Adrenal gland (tissue), 12 donors: ENCODE data around the gene CELSR3. TPM values are rescaled to one million over a fixed set of nuclear protein-coding genes. Genes with fewer than 3 reads are reported as not detected.

Source experiments
- DNase-seq, 7 donors: peaks; one replicate each; pipeline ENCODE4 v3.0.0-alpha.2; 2019 to 2020
- H3K27ac ChIP-seq, 5 donors: fragments of 200-600 bp; sonication (generic) in 4 of 5; 1 replicate in 3 of 5; 2 replicates in 2 of 5; pipeline versions ENCODE4 v1.5.1 to v1.8.0; 2016 to 2020; ENCODE audit warnings: mild to moderate bottlenecking in 1 of 5
- H3K27me3 ChIP-seq: fragments of 200-600 bp; 2 replicates; pipeline ENCODE4 v1.8.0; 2021
- H3K36me3 ChIP-seq, 2 donors: fragments of 200-600 bp; replicated peaks in 1 of 2; 1 replicate in 1 of 2; 2 replicates in 1 of 2; pipeline versions ENCODE4 v1.5.1 to v1.8.0; 2018 to 2022
- H3K4me1 ChIP-seq, 2 donors: fragments of 200-600 bp; replicated peaks in 1 of 2; 1 replicate in 1 of 2; 2 replicates in 1 of 2; pipeline versions ENCODE4 v1.5.1 to v1.8.0; 2018 to 2021
- H3K4me3 ChIP-seq, 4 donors: fragments of 200-600 bp; sonication (generic) in 3 of 4; one replicate each; pipeline ENCODE4 v1.5.1; 2016 to 2018
- H3K9me3 ChIP-seq, 3 donors: fragments of 200-600 bp; sonication (generic) in 1 of 3; replicated peaks in 1 of 3; 1 replicate in 2 of 3; 2 replicates in 1 of 3; pipeline versions ENCODE4 v1.5.1 to v1.8.0; 2016 to 2021
- POLR2A ChIP-seq, 2 donors: fragments of 450-650 bp; IDR thresholded peaks; one replicate each; pipeline ENCODE4 v1.6.1; 2017; ENCODE audit warnings: antibody characterized with exemption in 2 of 2, mild to moderate bottlenecking in 2 of 2, moderate library complexity in 1 of 2
- WGBS, 4 donors: extraction: QIAGEN DNeasy Blood & Tissue Kit in 2 of 4; methylation state at CpG; one replicate each; pipeline versions ENCODE4 v1.1.5 to v1.1.7; 2013 to 2017; 5-methylcytosine and 5-hydroxymethylcytosine counted together
- intact Hi-C, 2 donors: fragments of 100-400 bp; cut with DNase I; formaldehyde crosslinking; loops; one replicate each; pipeline versions ENCODE4 v1.14.1 to v1.15.0; 2022 to 2023
- polyA plus RNA-seq, 3 donors: library from polyadenylated mRNA; stranded (reverse); fragments of 200-250 nt in 2 of 3; fragments of 350-450 nt in 1 of 3; fragmentation: Illumina TruSeq in 1 of 3; extraction: RNeasy Lipid Tissue Mini Kit (QIAGEN cat#74804) in 1 of 3; gene quantifications; one replicate each; pipeline ENCODE4 v1.2.3, GENCODE V29; 2013 to 2014
- total RNA-seq, 9 donors: library from RNA; depleted of rRNA in 4 of 9; stranded (reverse); fragments of >200 nt in 4 of 9; fragments of 120-200 nt in 1 of 9; fragmentation: NEBNext Ultra II Directional in 1 of 9; extraction: Animal tissue kit (Norgen Biotek cat#: 25700) in 1 of 9; gene quantifications; one replicate each; pipeline versions ENCODE4 v1.1.0 to v1.2.4, GENCODE V29; 2013 to 2023
- TF ChIP-seq, protein P1 (sequence below), 6 experiments: fragments of 450-650 bp in 4 of 6; fragments of 200-600 bp in 2 of 6; sonication (generic) in 1 of 6; IDR thresholded peaks; 1 replicate in 5 of 6; 2 replicates in 1 of 6; pipeline versions ENCODE4 v1.5.1 to v1.8.0; 2016 to 2021; ENCODE audit warnings: antibody characterized with exemption in 6 of 6, mild to moderate bottlenecking in 2 of 6, moderate library complexity in 1 of 6
- donor health status: healthy with polysubstance abuse.
- donor health status: Bipolar disorder and iron deficiency.
- donor health status: DM: yes; HTN: yes; CAD: no.
- donor health status: DM: no; HTN: no; CAD: no.
- donor health status: DM: no; HTN: no; CAD: no.
- donor health status: DM: yes; HTN: yes; CAD: no.

CELSR3 gene
- total and polyA plus RNA-seq, 12 donors = 0.78 to 23.5 (median 1.9) TPM

DNA sequence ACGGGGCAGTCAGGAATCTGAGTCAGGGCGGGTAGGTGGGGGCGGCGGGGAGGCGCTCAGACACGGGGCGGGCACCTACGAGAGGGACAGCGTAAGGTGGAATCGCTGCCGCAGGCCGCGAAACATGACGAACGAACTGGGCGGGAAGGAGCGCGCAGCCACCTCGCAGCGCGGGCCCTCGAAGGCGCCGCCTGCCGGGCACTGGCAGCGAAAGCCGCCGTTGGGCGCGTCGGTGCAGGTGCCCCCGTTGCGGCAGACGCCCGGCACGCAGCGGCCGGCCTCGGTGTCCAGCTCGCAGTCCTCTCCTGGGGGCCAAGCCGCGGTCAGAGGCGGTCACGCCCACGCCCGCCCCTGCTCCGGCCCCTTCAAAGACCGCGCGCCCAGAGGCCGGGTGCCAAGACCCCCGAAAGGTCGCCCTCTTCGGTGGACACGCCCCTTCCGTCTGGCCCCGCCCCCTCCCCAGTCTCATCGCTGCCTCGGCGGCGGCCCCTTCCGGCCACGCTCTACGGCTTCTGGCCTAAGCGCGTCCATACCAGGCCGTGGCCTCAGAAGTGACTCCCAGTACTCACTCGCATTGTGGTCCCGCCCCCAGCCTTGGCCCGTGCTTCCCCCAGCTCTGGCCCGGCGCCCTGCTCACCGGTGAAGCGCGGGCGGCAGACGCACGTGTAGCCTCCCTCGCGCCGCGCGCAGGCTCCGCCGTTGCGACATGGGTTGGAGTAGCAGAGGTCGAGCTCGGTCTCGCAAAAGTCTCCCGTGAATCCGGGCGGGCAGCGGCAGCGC is 6.4 kb downstream of the CELSR3 start:
- peak in 1 of 2 donors; percentile 11 for TF ChIP-seq POLR2A (IDR thresholded peaks at IDR 0.05)
- TF ChIP-seq, protein P1, sequence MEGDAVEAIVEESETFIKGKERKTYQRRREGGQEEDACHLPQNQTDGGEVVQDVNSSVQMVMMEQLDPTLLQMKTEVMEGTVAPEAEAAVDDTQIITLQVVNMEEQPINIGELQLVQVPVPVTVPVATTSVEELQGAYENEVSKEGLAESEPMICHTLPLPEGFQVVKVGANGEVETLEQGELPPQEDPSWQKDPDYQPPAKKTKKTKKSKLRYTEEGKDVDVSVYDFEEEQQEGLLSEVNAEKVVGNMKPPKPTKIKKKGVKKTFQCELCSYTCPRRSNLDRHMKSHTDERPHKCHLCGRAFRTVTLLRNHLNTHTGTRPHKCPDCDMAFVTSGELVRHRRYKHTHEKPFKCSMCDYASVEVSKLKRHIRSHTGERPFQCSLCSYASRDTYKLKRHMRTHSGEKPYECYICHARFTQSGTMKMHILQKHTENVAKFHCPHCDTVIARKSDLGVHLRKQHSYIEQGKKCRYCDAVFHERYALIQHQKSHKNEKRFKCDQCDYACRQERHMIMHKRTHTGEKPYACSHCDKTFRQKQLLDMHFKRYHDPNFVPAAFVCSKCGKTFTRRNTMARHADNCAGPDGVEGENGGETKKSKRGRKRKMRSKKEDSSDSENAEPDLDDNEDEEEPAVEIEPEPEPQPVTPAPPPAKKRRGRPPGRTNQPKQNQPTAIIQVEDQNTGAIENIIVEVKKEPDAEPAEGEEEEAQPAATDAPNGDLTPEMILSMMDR (IDR thresholded peaks at IDR 0.05) = peak in 5 of 6 experiments; percentile 29 to 79 (median 59)
- intact Hi-C loops = no loop called here
- H3K9me3 ChIP-seq = no peaks in the 10 kb centered on the region
- H3K4me3 ChIP-seq = peak overlapping the region in 2 of 4 donors; percentile 19 to 56
- H3K27ac ChIP-seq = peak overlapping the region in 3 of 5 donors; percentile 34 to 81 (median 77)
- peak; percentile 69 to 83 (median 80) for DNase-seq
- H3K36me3 ChIP-seq = no peaks in the 10 kb centered on the region
- H3K27me3 ChIP-seq = no peaks in the 10 kb centered on the region
- WGBS, 4 donors = 5 to 20% (median 9%) methylated on average over 1 to 94 of the region's 94 CpGs
- H3K4me1 ChIP-seq = peaks cover 4 to 7% of the 10 kb centered on the region in 2 donors

DNA sequence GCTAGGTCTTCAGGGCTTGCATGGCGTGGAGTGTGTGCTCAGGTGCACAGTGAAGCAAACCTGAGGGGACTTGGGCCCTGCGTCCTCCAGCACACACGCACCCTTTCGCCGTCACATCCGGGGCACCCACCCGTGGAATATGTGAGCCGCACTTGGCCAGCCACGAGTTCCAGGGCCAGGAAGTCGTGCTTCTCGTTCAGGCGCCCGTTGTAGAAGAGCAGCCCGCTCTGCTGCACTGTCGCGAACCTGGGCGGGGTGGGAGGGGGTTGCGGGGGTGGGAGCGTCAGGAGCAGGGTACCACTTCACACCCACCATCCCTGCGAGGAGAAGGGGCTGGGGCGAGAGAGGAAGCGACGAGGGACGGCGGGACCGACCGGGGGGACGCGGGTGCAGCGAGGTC is 7.1 kb downstream of the CELSR3 start:
- Histone ChIP-seq H3K4me1 (peaks cover 0 to 7% of the 10 kb centered on the region in 2 donors), H3K27me3 (no peaks in the 10 kb centered on the region), H3K36me3 (no peaks in the 10 kb centered on the region), H3K4me3 (peak overlapping the region in 2 of 4 donors; percentile 19 to 56), H3K27ac (peak overlapping the region in 2 of 5 donors; percentile 77 to 81), H3K9me3 (no peaks in the 10 kb centered on the region)
- intact Hi-C loops = no loop called here
- no peak for TF ChIP-seq POLR2A (IDR thresholded peaks at IDR 0.05)
- no peak for DNase-seq
- WGBS, 4 donors = 28 to 35% (median 32%) methylated on average over 2 to 30 of the region's 30 CpGs

DNA sequence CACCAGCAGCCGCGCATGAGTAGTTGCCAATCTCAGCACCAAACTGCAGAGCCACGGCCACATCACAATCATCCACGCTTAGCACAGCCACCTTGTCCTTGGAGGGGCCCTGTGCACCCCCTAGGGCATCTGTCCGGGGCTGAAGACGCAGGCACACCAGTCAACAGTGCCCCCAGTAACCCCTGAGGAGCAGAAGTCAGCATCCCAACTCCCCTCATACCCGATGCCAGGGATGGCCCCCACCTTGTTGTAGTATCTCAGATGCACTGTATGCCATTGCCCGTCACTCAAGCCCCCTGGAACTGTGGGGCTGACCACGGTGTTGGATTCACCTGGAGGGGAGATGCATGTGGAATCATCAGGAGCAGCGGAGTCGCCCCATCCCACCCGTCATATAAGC is 7.6 kb downstream of the CELSR3 start:
- Histone ChIP-seq H3K36me3 (no peaks in the 10 kb centered on the region), H3K27me3 (no peaks in the 10 kb centered on the region), H3K9me3 (no peaks in the 10 kb centered on the region), H3K4me1 (peaks cover 0 to 7% of the 10 kb centered on the region in 2 donors), H3K27ac (no peak overlapping the region), H3K4me3 (no peak overlapping the region)
- TF ChIP-seq, protein P1 (IDR thresholded peaks at IDR 0.05) = no peak
- no peak for TF ChIP-seq POLR2A (IDR thresholded peaks at IDR 0.05)
- DNase-seq = no peak
- 92 to 95% (median 94%) methylated on average over 6 to 12 of the region's 12 CpGs for WGBS, 4 donors
- intact Hi-C loops = no loop called here

DNA sequence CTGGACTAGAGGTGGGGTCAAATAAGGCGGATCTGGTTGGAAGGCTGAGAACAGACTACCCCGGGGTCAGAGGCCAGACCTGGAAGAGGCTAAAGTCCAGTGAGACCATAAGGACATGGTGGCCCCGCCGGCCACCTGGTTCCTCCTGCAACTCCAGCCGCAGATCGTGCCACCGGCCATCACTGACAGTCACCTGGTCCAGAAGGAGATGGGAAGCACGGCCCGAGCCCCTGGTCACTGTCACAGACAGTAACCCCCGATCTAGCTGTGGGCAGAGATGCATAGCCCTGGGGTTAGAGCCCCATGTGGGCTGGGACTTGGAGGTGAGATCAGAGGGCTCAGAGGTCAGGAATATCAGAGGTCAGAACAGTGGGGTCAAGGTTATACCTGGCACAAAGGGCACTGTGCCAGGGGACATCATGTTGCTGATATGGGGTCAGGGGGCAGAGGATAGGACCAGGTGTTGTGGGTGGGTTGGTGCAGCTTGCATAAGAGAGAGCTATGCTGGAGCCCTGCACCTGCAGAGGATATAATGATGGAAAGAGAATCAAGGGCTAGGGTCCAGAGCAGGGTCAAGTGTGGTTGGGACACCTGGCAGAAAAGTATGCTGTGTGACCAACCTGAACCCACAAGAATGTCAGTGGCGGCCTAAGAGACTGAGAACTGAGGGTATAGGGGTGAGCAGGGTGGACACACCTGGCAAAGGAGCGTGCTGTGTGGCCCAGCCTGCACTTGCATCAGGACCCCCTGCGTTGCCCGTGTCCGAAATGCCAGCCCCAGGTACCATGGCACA is 9.6 kb downstream of the CELSR3 start:
- H3K27me3 ChIP-seq = no peaks in the 10 kb centered on the region
- H3K27ac ChIP-seq = no peak overlapping the region

More for the DNA sequence above, 9.6 kb downstream of the CELSR3 start:
- H3K9me3 ChIP-seq = no peaks in the 10 kb centered on the region
- DNase-seq = no peak
- H3K4me1 ChIP-seq = peaks cover 0 to 7% of the 10 kb centered on the region in 2 donors
- H3K4me3 ChIP-seq = no peak overlapping the region
- intact Hi-C loops = no loop called here
- WGBS, 4 donors = 93 to 96% (median 95%) methylated on average over 7 to 15 of the region's 15 CpGs
- no peak for TF ChIP-seq POLR2A (IDR thresholded peaks at IDR 0.05)
- TF ChIP-seq, protein P1 (IDR thresholded peaks at IDR 0.05) = no peak
- no peaks in the 10 kb centered on the region for H3K36me3 ChIP-seq
